Dedifferentiated amniotic fluid mesenchymal stem cell (primary cell): ENCODE measurements around the gene ARHGEF37.
"Not testable (repeated sequence)": the region's sequence is repeated elsewhere in the genome, so short reads cannot be mapped to it uniquely, and the experiment has no call there.

ENCODE experiments used
- DNase-seq: peaks from one replicate; pipeline ENCODE4 v3.0.0-alpha.2; 2016; ENCODE audit errors: extremely low spot score

ARHGEF37 gene

DNA sequence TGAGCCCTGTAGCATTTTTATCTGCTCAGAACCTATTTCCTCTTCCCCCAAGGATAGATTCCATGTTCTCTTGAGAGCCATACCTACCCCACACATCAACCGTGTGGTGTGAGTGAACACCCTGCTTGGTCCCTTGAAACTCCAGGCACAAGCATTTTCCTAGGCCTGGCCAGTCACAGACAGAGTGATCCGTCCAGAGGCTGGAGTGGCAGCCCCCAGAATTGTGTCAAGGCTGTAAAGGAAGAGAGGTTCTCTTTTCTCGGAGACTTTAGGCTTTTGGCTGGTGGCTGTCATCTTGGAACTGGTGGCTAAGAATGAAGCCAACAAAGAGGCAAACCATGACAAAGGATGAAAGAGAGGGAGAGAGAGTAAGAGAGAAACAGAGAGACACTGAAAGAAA, 66.0 kb downstream of the ARHGEF37 start:
- DNase-seq: no peak

DNA sequence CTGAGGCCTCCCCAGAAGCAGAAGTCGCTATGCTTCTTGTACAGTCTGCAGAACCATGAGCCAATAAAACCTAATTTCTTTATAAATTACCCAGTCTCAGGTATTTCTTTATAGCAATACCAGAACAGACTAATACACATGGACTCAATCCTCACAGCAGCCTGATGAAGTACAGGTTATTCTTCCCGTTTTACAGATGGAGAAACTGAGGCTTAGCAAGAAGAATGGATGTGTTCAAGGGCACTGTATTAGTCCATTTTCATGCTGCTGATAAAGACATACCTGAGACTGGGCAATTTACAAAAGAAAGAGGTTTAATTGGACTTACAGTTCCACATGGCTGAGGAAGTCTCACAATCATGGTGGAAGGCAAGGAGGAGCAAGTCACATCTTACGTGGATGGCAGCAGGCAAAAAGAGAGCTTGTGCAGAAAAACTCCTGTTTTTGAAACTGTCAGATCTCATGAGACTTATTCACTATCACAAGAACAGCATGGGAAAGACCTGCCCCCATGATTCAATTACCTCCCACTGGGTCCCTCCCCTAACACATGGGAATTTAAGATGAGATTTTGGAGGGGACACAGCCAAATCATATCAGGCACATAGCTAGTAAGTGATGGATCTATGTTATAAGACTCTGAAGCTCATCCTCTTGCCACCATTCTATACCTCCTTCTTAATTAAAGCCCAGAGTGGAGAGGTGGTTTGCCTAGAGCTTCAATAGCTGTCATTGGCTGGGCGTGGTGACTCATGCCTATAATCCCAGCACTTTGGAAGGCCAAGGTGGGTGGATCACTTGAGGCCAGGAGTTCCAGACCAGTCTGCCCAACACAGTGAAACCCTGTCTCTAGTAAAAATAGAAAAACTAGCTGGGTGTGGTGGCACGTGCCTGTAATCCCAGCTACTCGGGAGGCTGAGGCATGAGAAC, 67.4 kb downstream of the ARHGEF37 start:
- not testable (repeated sequence) for DNase-seq

DNA sequence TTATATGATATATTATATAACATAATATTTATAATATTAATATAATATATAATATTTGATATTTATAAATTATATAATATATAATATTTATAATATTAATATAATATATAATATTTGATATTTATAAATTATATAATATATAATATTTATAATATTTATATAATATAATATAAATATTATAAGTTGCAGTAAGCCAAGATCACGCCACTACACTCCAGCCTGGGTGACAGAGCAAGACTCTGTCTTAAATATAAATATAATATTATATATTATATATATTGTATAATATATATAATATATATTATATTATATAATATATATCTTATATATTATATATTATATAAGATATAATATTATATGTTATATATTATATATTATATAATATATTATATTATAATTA, 68.4 kb downstream of the ARHGEF37 start:
- not testable (repeated sequence) for DNase-seq

DNA sequence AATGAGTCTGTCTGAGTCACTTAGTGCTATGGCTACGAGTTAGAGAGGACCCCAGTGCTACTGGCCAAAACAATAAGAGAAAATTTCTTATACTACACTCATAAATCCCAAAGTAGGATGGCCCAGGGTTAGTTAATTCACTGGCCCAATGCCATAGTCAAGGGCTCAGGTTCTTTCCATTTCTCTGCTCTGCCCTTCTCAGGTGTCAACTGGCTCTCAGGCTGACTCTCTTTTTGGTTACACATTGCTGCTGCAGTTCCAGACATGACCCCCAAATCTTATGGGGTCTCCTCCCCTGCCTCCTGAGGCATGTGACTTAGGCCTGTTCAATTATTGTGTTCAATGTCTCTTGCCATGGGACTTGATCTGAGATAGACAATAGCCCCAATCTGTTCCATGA, 70.4 kb downstream of the ARHGEF37 start:
- DNase-seq: no peak

DNA sequence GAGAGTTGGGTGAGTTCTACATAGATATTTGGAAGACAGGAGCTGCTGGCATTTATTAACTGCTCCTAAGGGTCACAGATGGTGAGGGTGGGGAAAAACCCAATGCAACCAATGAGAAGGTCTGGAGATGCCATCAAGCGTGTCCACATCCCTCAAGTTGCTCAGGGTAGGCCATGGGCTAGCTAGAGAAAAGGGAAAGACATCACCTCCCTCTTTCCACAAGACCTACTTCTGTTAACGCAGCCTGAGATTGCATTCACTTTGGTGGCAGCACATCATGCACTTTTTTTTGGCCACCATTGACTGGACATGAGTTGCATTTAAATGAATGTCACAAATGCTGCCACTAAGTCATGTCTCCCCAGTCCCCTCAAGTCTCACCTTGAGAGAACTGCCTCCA, 71.4 kb downstream of the ARHGEF37 start:
- DNase-seq: no peak

DNA sequence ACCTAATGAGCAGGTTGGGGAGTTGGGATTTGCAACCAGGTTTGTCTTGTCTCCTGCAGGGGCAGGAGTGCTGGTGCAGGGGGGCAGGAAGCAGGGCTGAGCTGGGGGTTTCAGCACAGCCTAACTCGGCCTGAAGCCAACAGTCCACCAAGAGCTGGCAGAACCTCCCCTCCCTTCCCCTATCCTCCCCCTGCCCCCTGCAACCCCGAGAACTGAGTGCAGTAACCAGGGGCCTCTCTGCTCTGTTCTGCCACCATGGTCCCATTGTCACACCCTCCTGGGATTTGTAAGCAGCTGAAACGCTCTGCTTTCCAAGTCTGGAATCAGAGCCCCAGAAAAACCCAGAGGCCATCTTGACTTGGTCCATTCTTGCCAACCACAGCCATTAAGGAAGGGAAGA, 72.9 kb downstream of the ARHGEF37 start:
- DNase-seq: no peak

DNA sequence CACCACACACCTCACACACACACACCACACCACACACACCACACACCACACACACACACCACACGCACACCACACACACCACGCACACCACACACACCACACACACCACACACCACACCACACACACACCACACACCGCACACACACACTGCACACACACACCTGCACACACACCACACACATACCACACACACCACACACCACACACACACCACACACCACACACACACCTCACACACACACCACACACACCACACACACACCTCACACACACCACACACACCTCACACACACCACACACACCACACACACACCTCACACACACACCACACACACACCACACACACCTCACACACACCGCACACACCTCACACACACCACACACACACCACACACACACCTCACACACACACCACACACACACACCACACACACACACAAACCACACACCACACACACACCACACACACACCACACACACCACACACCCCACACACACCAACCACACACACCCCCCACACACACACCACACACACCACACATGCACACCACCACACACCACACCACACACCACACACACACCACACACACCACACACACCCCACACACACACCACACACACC, 73.7 kb downstream of the ARHGEF37 start:
- no peak for DNase-seq

DNA sequence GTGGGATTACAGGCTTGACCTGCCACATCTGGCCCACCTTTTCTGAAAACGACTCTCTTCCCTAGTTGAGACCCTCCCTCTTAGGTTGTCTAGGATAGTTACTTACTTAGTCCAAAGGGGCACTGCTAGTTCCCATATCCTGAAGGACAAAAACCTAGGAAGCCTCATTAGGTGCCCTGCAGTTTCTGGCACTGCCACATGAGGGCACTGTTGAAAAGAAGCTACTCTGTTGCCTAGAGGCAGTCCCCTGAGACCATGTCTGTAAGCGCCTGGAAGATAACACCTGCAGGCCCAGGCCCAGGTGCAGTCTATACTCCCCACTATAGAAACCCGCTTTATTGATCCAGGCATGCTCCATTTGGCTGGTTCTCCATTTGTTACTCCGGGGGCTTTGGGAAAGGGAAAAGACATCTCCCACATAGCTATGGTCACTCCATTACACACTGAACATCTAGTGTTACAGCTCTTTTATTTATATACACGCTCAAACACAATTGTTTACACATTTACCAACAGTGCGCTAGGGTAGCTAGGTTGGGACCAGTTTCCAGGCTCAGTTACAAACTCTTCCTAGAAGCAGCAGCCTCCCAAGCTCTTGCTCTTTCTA, 75.4 kb downstream of the ARHGEF37 start:
- DNase-seq: no peak

DNA sequence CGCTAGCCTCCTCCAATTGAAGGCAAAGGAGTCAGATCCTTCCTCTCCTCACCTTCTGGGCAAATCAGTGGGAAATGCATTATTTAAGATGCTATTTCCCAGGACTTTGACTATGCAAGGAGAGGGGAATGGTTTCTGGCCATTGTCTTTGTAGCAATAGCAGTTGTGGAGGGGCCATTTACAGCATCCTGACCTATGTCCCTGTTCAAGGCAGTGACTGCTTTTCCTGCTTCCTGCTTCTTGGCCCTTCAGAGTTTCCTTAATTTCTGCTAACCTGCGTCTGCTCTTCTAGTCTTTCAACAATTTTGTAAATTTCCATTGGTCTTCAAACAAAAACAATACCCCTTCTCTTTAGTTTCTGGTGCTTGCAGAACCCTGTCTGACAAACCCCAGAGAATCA, 76.0 kb downstream of the ARHGEF37 start:
- no peak for DNase-seq

DNA sequence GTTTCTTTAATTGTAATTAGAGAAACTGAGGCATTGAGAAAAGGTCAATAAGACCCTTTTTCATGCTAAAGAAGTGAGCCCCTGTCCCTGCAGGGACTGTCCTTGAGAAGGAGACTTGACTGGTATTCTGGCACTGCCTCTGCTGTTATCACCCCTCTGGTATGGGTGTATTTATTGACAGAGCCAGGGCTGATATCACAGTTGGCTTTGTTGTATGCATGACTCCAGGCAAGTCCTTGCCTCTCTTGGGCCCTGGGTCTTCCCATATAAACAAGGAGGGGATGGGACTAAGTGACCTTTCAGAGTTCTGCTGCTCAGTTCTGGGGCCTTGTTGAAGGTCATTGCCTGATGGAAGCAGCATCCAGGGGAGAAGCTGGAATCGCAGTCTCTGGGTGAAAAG, 77.0 kb downstream of the ARHGEF37 start:
- no peak for DNase-seq

DNA sequence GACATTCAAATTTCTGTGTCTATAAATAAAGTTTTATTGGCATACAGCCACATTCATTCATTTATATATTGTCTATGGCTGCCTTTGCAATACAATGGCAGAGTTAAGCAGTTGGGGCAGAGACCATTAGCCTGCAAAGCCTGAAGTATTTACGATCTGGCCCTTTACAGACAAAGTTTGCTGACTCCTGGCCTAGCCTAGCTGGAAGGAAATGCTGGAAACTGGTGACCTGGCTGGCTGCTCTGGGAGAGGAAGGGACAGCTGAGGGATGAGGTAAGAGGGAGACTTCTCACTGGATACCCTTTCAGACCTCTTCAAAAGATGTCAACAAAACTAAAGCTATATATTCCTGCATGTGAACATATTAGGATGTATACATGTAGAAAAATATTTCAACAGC, 82.8 kb downstream of the ARHGEF37 start:
- no peak for DNase-seq

DNA sequence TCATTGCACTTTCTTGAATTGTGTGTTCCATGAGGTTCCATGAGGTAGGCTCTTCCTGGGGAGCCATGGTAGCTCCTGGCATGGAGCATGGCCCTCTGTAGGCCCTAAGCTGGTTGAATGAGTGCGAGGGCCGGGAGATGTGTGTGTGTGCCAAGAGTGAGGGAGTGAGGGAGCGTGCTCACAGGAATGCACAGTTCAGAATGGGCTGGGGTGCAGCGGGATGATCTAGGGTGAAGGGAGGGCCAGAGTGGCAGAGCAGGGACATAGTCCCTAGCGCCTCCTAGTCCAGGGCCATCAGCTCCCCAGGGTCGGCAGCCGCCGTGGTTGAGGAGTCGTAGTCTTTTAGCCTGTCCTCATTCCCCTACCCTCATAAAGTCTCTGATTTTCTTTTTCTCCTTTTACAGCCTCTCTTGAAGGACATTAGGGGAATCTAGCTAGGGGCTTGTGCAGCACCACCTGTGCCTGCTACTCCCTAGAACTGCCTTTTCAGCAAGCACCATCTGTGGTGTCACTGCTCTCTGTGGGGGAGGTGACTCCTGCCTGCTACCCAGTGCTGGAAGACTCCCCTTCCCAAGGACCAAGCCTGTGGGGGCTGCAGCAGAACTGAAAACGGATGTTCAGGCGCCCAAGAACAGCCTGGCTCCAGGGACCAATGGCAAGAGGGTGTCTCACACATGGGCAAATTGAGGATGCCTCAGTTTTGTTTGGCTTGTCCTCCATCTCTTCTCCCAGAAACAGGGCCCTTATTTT, 83.5 kb downstream of the ARHGEF37 start:
- no peak for DNase-seq

DNA sequence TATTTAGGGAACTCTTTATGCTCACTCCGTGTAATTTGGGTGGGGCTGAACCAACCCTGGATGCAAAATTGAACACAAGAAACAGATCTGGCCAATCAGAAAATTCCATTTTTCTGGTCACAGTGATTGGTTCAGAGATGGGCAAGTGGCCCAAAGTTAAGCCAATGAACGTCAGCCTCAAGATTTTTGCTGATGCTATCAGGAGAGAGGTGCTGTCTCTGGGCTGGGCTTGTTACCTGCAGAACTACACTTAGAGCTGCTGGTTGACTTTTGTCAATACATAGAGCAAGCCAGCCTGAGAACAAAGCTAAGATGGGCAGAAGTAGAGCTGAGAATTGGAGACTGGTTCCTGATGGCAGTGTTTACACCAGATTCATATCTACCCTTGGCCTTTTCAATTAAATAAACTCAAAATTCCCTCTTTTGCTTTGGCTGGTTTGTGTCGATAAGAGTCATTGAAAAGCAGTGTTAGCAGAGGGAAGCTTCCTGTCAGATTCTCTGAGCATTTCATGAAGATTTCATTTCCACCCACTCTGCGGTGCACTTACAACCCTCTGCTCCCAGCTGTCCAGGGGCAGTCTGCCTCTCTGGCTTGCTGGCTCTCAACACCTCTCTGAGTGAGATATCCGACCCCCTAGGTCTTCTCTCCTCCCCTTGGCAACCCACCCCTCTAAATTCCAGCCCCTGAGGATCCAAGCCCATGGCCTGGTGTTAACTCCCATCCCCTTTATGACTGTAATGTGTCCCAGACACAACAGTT, 84.3 kb downstream of the ARHGEF37 start:
- no peak for DNase-seq

DNA sequence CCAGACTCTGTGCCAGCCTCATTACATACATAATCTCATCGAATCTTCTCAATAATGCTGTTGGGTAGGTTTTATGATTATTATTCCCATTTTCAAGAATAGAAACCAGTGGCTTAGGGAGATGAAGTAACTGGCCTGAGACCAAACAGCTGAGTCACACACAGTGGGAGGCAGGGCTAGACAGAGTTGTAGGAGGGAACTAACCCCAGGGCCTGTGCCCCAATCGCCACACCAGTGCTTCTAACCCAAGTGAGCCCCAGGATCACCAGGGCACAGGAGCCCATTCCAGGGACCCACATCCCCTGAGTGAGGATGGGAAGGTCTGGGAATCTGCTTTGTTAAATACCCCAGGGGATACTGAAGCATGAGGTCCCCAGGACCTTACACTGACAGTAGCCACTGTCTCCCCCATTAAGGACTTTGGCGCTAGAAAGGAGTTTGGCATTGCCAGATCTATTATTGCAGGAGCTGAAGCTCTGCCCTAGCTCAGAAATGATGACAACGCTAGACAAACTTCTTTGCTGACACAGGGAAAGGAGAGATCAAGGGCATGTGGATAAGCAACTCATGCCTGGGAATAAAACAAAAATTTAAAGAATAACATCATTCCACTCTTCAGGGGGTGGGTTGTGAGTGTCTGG, 85.0 kb downstream of the ARHGEF37 start:
- no peak for DNase-seq

DNA sequence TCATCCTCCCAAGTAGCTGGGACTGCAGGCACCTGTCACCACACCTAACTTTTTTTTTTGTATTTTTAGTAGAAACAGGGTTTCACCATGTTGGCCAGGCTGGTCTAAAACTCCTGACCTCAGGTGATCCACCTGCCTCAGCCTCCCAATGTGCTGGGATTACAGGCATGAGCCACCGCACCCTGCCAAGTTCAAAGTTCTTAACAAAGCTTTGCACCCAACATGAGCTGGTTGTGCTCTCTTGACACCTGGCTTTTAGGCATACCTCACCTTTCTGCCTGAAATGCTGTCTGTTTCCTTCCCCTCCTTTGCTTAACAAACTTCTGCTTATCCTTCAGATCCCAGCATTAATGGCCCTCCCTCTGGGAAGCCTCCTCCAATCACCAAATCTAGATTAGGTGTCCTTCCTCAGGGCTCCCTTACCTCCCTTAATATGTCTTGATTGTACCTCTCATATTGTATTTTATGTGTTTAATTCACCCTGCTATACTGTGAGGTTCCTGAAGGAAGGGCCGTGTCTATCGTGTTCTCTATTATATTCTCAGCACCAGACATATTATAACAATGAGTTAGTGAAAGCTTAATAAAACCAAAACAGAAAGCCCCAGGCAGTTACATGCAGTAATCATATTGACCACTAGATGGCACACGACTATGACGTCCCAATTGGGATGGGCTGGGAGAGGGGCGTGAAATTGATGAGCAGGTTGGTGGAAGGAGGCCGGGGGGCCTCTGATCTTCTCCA, 86.0 kb downstream of the ARHGEF37 start:
- DNase-seq: no peak

DNA sequence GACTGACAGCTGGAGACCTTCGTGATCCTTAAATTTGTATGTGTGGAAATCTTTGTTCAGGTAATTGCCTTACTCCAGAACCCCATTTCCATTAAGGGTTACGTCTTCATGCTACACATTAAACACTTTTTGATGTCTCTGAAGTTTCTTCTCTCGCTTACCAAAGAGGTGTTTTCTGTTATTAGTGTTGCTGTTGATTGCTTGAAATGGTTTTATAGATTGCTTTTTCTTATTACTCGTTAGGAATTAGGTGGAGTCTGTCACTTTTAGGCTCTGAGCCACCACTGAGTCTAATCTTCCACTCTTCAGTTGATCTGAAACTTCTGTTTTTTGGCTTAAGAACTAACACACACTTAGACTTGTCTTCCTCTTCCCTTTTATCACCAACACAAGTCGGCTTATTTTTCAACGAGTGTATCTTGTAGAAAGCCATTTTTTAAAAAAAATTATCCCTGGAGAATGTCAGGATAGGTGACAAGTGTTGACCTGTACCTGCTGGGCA, 86.6 kb downstream of the ARHGEF37 start:
- no peak for DNase-seq

DNA sequence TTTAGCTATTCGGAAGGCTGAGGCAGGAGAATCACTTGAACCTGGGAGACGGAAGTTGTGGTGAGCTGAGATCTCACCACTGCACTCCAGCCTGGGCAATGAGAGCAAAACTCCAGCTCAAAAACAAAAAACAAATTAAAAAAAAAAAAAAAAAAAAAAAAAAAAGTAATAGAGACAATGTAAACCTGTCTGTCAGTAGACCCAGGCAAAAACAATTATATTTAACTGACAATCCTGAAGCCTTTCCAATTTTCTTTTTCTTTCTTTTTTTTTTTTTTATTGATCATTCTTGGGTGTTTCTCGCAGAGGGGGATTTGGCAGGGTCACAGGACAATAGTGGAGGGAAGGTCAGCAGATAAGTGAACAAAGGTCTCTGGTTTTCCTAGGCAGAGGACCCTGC, 88.0 kb downstream of the ARHGEF37 start:
- DNase-seq: not testable (repeated sequence)

DNA sequence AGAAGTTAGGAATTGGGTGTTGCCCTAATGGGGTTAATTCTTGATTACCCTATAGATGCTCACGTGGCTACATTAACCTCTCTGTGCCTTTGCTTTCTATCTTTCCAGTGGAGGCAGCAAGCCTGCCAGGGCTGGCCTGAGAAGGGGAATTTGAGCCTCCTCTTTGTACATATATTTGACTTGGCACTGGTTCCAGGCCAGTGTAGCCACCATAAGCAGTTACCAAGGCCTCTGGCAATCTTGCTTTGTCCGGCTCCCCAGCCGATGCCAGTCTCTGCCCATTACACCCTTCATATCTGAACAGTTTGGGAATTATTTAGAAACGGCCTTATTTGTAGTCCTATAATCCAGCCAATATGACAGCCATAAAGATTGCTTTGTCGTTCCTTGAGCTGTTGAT, 90.2 kb downstream of the ARHGEF37 start:
- no peak for DNase-seq

DNA sequence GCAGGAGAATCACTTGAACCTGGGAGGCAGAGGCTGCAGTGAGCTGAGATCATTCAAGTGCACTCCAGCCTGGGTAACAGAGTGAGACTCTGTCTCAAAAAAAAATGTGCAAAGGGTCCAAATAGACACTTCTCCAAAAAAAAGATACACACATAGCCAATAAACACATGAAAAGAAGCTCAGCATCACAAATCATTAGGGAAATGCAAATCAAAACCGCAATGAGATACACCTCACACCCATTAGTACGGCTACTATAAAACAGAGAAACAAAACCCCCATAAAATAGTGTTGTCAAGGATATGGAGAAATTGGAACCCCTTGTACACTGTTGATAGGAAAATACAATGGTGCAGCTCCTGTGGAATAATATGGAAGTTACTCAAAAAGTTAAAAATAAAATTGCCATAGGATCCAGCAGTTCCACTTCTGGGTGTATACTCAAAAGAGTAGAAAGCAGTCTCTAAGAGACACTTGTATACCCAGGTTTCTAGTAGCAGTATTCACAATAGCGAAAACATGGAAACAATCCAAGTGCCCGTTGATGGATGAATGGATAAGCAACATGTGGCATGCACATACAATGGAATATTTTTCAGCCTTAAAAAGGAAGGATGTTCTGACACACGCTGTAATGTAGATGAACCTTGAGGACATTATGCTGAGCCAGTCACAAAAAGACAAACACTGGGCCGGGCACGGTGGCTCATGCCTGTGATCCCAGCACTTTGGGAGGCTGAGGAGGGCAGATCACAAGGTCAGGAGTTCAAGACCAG, 91.6 kb downstream of the ARHGEF37 start:
- no peak for DNase-seq
